DOHH2 (cell line): Measurements from ENCODE around the gene MMAB.

Experiments
- EZH2phosphoT487 ChIP-seq: fragments of 200-600 bp; sonication (generic); IDR thresholded peaks from 2 replicates; pipeline ENCODE4 v1.6.1; 2017; ENCODE audit warnings: borderline replicate concordance, mild to moderate bottlenecking, antibody characterized with exemption, low read length, moderate library complexity, mixed read lengths
- TF ChIP-seq, protein P1 (sequence below): fragments of 200-600 bp; sonication (generic); IDR thresholded peaks from one replicate; pipeline ENCODE4 v1.5.1; 2014; ENCODE audit warnings: antibody characterized with exemption, mild to moderate bottlenecking, low read depth, low read length; ENCODE audit not compliant: poor library complexity, severe bottlenecking

DNA sequence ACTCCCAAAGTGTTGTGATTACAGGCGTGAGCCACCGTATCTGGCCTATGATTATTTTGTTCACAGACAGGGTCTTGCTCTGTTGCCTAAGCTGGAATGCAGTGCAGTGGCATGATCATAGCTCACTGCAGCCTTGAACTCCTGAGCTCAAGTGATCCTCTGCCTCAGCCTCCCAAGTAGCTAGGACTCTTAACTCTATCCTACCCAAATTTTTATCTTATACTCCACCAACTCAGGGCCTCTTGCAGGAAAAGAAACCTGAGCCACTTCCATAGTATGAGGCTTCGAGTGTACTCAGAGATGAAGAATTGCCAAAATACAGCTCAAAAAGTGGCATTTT is 828 bp downstream of the MMAB start:
- TF ChIP-seq EZH2phosphoT487 = no peak
- TF ChIP-seq, protein P1, sequence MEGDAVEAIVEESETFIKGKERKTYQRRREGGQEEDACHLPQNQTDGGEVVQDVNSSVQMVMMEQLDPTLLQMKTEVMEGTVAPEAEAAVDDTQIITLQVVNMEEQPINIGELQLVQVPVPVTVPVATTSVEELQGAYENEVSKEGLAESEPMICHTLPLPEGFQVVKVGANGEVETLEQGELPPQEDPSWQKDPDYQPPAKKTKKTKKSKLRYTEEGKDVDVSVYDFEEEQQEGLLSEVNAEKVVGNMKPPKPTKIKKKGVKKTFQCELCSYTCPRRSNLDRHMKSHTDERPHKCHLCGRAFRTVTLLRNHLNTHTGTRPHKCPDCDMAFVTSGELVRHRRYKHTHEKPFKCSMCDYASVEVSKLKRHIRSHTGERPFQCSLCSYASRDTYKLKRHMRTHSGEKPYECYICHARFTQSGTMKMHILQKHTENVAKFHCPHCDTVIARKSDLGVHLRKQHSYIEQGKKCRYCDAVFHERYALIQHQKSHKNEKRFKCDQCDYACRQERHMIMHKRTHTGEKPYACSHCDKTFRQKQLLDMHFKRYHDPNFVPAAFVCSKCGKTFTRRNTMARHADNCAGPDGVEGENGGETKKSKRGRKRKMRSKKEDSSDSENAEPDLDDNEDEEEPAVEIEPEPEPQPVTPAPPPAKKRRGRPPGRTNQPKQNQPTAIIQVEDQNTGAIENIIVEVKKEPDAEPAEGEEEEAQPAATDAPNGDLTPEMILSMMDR = no peak
